Sigmoid colon (tissue), 7 donors: ENCODE data around the gene NRG2. TPM values are rescaled to one million over a fixed set of nuclear protein-coding genes. Genes with fewer than 3 reads are reported as not detected.

Experiments used
- DNase-seq: peaks from one replicate; pipeline ENCODE4 v3.0.0-alpha.2; 2019
- H3K27ac ChIP-seq, 4 donors: fragments of 200-600 bp; sonication (generic); one replicate each; pipeline ENCODE4 v1.5.1; 2016 to 2019; ENCODE audit warnings: mild to moderate bottlenecking in 1 of 4
- H3K27me3 ChIP-seq, 3 donors: fragments of 200-600 bp; sonication (generic); one replicate each; pipeline ENCODE4 v1.5.1; 2019; ENCODE audit warnings: mild to moderate bottlenecking in 1 of 3
- H3K36me3 ChIP-seq, 4 donors: fragments of 200-600 bp; sonication (generic); one replicate each; pipeline ENCODE4 v1.5.1; 2016 to 2019
- H3K4me1 ChIP-seq, 4 donors: fragments of 200-600 bp; sonication (generic); one replicate each; pipeline ENCODE4 v1.5.1; 2017 to 2019
- H3K4me3 ChIP-seq, 4 donors: fragments of 200-600 bp; sonication (generic); one replicate each; pipeline ENCODE4 v1.5.1; 2017 to 2019; ENCODE audit warnings: mild to moderate bottlenecking in 2 of 4, moderate library complexity in 1 of 4
- H3K9me3 ChIP-seq, 4 donors: fragments of 200-600 bp in 3 of 4; sonication (generic) in 3 of 4; one replicate each; pipeline versions ENCODE4 v1.5.1 to v1.6.1; 2013 to 2019
- EP300 ChIP-seq, 4 donors: sonication (generic); formaldehyde crosslinking; IDR thresholded peaks; one replicate each; pipeline ENCODE4 v1.6.1; 2017; ENCODE audit warnings: antibody characterized with exemption in 4 of 4
- POLR2A ChIP-seq, 2 donors: fragments of 450-650 bp; IDR thresholded peaks; one replicate each; pipeline ENCODE4 v1.6.1; 2016; ENCODE audit warnings: antibody characterized with exemption in 2 of 2, mild to moderate bottlenecking in 2 of 2, moderate library complexity in 2 of 2
- POLR2AphosphoS5 ChIP-seq, 4 donors: sonication (generic); formaldehyde crosslinking; IDR thresholded peaks; one replicate each; pipeline ENCODE4 v1.6.1; 2017; ENCODE audit warnings: antibody characterized with exemption in 4 of 4
- WGBS, 2 donors: extraction: QIAGEN DNeasy Blood & Tissue Kit; methylation state at CpG; one replicate each; pipeline ENCODE4 v1.1.7; 2013; 5-methylcytosine and 5-hydroxymethylcytosine counted together
- intact Hi-C: fragments of 100-400 bp; cut with DNase I; formaldehyde crosslinking; loops from one replicate; pipeline ENCODE4 v1.15.1; 2023
- polyA plus RNA-seq, 3 donors: library from polyadenylated mRNA; stranded (reverse); fragments of 200-250 nt; gene quantifications; one replicate each; pipeline ENCODE4 v1.2.3, GENCODE V29; 2013
- total RNA-seq, 4 donors: library from RNA; depleted of rRNA; stranded (reverse); fragments of >200 nt; gene quantifications; one replicate each; pipeline ENCODE4 v1.1.0, GENCODE V29; 2016
- TF ChIP-seq, protein P1 (sequence below), 4 experiments: fragments of 450-650 bp in 3 of 4; fragments of 200-600 bp in 1 of 4; IDR thresholded peaks; one replicate each; pipeline ENCODE4 v1.5.1; 2016 to 2019; ENCODE audit warnings: antibody characterized with exemption in 4 of 4, mild to moderate bottlenecking in 3 of 4, moderate library complexity in 2 of 4
- donor health status: healthy with polysubstance abuse.
- donor health status: Bipolar disorder and iron deficiency.
- donor health status: healthy.

NRG2 gene
- total and polyA plus RNA-seq, 7 donors = 0.80 to 11.9 (median 4.8) TPM; not detected in 2

DNA sequence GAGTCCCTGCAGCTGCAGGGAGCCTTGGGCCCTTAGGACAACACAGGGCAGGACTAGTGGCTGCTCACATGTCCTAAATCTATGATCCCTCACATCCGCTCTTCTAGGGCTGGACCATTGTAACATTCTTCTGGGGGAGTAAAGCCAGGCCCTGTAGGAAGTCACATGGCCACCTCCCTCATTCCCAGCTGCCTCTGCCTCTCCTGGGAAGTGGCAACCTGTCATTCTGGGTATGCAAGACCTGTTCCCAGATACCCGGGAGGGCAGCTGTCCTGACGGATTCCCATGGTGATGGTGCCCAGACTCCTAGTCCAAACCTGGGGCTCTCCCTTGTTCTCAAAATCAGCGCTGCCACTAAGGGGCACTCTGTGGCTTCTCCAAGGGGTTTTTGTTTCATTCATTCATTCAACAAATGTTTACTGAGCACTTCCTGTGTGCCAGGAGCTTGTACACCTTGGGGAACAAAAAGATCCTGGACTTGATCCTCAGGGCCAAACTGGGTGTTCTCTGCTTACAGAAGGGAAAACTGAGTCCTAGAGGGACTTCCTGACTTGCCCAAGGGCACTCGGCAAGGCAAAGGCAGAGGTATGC, 161.9 kb downstream of the NRG2 start:
- no peak for DNase-seq
- TF ChIP-seq POLR2AphosphoS5 (IDR thresholded peaks at IDR 0.05) = no peak
- TF ChIP-seq POLR2A (IDR thresholded peaks at IDR 0.05) = no peak
- TF ChIP-seq, protein P1, sequence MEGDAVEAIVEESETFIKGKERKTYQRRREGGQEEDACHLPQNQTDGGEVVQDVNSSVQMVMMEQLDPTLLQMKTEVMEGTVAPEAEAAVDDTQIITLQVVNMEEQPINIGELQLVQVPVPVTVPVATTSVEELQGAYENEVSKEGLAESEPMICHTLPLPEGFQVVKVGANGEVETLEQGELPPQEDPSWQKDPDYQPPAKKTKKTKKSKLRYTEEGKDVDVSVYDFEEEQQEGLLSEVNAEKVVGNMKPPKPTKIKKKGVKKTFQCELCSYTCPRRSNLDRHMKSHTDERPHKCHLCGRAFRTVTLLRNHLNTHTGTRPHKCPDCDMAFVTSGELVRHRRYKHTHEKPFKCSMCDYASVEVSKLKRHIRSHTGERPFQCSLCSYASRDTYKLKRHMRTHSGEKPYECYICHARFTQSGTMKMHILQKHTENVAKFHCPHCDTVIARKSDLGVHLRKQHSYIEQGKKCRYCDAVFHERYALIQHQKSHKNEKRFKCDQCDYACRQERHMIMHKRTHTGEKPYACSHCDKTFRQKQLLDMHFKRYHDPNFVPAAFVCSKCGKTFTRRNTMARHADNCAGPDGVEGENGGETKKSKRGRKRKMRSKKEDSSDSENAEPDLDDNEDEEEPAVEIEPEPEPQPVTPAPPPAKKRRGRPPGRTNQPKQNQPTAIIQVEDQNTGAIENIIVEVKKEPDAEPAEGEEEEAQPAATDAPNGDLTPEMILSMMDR (IDR thresholded peaks at IDR 0.05) = no peak
- H3K9me3 ChIP-seq = no peaks in the 10 kb centered on the region
- 72 to 86% methylated on average over 5 of the region's 5 CpGs for WGBS, 2 donors
- intact Hi-C loops = no loop called here
- H3K27ac ChIP-seq = peak overlapping the region; percentile 26 to 45 (median 28)
- no peak overlapping the region for H3K4me3 ChIP-seq
- no peaks in the 10 kb centered on the region for H3K27me3 ChIP-seq
- peaks cover 0 to 8% (median 0%) of the 10 kb centered on the region in 4 donors for H3K36me3 ChIP-seq
- peaks cover 0 to 45% (median 25%) of the 10 kb centered on the region in 4 donors for H3K4me1 ChIP-seq

- intact Hi-C loops = no loop called here
- peak overlapping the region; percentile 26 to 45 (median 28) for H3K27ac ChIP-seq
- WGBS, 2 donors = 71% methylated on average over 18 of the region's 18 CpGs
These were observed 162.5 kb downstream of the NRG2 start for GRCh38 chr5:139880416-139881142.

DNA sequence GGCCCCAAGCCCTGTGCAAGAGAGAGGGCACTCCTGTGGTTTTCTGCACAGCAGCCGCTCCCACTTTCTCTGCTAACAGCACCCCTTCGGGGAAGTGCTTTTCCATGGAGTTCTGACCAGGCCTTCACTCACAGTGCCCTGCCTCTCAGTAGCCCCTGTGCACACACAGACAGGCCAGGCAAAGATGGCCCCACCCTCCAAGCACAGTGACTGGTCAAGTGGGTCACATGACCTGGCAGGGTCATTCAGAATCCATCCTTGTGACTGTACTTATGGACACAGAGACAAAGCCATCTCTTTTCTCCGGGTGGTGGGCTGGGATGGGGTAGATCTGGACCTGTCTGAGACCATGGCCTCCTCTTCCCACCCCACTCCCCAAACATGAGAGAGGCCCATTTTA, 165.0 kb downstream of the NRG2 start:
- TF ChIP-seq POLR2A (IDR thresholded peaks at IDR 0.05) (no peak), EP300 (IDR thresholded peaks at IDR 0.05) (no peak), POLR2AphosphoS5 (IDR thresholded peaks at IDR 0.05) (no peak)
- TF ChIP-seq, protein P1 (IDR thresholded peaks at IDR 0.05) = no peak
- no peak for DNase-seq
- no peak overlapping the region for H3K4me3 ChIP-seq
- H3K27me3 ChIP-seq = no peaks in the 10 kb centered on the region
- peaks cover 0 to 29% (median 16%) of the 10 kb centered on the region in 4 donors for H3K4me1 ChIP-seq
- intact Hi-C loops = no loop called here
- H3K9me3 ChIP-seq = no peaks in the 10 kb centered on the region
- H3K27ac ChIP-seq = no peak overlapping the region
- 94 to 96% methylated on average over 3 of the region's 3 CpGs for WGBS, 2 donors
- H3K36me3 ChIP-seq = no peaks in the 10 kb centered on the region

More at GRCh38 chr5:139880416-139881142, 162.5 kb downstream of the NRG2 start:
- H3K4me1 ChIP-seq = peaks cover 0 to 45% (median 25%) of the 10 kb centered on the region in 4 donors
- H3K4me3 ChIP-seq = no peak overlapping the region
- TF ChIP-seq EP300 (IDR thresholded peaks at IDR 0.05) (no peak), POLR2A (IDR thresholded peaks at IDR 0.05) (no peak), POLR2AphosphoS5 (IDR thresholded peaks at IDR 0.05) (no peak)
- TF ChIP-seq, protein P1 (IDR thresholded peaks at IDR 0.05) = no peak
- H3K9me3 ChIP-seq = no peaks in the 10 kb centered on the region
- no peak for DNase-seq
- H3K27me3 ChIP-seq = no peaks in the 10 kb centered on the region
- peaks cover 0 to 5% (median 0%) of the 10 kb centered on the region in 4 donors for H3K36me3 ChIP-seq

DNA sequence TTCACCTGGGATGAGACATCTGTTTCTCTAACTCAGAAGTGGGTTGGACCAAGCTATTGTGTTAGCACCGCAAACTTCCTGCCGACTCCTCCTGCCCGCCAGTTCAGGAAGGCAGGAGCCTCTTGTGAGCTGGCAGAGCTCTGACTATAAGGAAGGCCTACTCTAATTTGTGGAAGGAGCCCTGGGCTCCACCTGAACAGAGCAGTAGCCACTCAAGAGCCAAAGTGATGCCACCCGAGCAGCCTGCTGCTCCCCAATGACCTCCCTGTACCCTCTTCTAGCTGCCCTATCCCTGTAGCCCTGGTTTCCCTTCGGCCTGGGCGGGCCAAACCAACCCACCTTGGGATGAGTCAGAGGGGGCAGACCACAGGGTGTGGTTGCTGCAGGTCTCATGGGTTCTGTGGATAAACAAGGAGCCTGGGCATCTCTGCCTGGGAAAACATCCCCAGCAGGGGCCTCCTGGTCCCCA, 165.9 kb downstream of the NRG2 start:
- 66 to 85% methylated on average over 6 of the region's 6 CpGs for WGBS, 2 donors
- H3K9me3 ChIP-seq = no peaks in the 10 kb centered on the region
- H3K27me3 ChIP-seq = no peaks in the 10 kb centered on the region
- no peak overlapping the region for H3K27ac ChIP-seq
- H3K36me3 ChIP-seq = no peaks in the 10 kb centered on the region
- intact Hi-C loops = no loop called here
- TF ChIP-seq, protein P1 (IDR thresholded peaks at IDR 0.05) = no peak
- TF ChIP-seq EP300 (IDR thresholded peaks at IDR 0.05) (no peak), POLR2AphosphoS5 (IDR thresholded peaks at IDR 0.05) (no peak), POLR2A (IDR thresholded peaks at IDR 0.05) (no peak)
- DNase-seq = no peak
- H3K4me3 ChIP-seq = no peak overlapping the region
- H3K4me1 ChIP-seq = peaks cover 0 to 20% (median 14%) of the 10 kb centered on the region in 4 donors
